Effector CD8-positive, alpha-beta T cell (primary cell): ENCODE results near the gene PLD1.
"Not testable (repeated sequence)": the region's sequence is repeated elsewhere in the genome, so short reads cannot be mapped to it uniquely, and the experiment has no call there.

Experiments
- DNase-seq: peaks from one replicate; lab custom pipeline; 2025; lab: John Stamatoyannopoulos, UW
- total RNA-seq, 4 experiments: gene quantifications; one replicate each; lab custom pipeline; 2026; lab: John Stamatoyannopoulos, UW

Gene PLD1, protein sequence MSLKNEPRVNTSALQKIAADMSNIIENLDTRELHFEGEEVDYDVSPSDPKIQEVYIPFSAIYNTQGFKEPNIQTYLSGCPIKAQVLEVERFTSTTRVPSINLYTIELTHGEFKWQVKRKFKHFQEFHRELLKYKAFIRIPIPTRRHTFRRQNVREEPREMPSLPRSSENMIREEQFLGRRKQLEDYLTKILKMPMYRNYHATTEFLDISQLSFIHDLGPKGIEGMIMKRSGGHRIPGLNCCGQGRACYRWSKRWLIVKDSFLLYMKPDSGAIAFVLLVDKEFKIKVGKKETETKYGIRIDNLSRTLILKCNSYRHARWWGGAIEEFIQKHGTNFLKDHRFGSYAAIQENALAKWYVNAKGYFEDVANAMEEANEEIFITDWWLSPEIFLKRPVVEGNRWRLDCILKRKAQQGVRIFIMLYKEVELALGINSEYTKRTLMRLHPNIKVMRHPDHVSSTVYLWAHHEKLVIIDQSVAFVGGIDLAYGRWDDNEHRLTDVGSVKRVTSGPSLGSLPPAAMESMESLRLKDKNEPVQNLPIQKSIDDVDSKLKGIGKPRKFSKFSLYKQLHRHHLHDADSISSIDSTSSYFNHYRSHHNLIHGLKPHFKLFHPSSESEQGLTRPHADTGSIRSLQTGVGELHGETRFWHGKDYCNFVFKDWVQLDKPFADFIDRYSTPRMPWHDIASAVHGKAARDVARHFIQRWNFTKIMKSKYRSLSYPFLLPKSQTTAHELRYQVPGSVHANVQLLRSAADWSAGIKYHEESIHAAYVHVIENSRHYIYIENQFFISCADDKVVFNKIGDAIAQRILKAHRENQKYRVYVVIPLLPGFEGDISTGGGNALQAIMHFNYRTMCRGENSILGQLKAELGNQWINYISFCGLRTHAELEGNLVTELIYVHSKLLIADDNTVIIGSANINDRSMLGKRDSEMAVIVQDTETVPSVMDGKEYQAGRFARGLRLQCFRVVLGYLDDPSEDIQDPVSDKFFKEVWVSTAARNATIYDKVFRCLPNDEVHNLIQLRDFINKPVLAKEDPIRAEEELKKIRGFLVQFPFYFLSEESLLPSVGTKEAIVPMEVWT
- total RNA-seq, result 1.5 to 4.3 (median 2.2) reads per million in 4 experiments

DNA sequence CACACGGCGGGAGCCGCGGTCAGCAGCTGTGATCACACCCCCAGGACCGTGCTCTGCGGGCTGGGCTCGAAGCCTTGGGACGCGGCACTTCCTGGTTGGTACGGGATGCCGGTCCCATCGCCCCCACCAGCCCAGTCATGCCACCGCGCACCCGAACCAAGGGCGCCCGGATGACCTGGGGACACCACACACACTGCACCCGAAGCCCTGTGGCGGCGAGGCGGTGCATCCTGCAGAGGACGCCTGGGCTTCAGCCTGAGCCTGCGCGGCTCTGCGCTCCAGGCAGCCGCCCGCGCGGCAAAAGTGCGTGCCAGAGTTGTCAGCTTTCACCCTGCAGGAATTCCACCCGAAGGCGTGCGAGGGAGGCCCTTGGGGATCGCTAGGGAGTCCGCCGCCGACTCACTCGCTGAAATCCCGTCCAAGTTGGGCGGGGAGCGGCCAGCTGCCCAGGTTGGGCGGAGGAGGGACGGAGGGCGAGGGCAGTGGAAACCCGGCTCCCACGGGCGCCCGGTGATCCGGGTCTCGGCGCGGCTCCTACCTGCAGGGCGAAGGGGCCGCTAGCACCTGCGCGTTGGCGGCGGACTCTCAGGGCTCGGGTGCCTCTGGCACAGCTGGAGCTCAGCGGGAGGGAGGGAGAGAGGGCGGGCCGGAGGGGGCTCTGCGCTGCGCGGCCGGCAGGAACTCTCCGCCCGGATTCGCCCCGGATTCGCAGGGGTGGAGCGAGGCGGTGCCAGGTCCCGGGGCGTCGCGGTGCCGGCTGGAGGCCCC, at the start of gene PLD1:
PLD1 (minus strand) TSS at position 623 of the 768 bp plus-strand sequence. CDS start 72,432 bp downstream, outside the sequence.
- DNase-seq, result no peak

DNA sequence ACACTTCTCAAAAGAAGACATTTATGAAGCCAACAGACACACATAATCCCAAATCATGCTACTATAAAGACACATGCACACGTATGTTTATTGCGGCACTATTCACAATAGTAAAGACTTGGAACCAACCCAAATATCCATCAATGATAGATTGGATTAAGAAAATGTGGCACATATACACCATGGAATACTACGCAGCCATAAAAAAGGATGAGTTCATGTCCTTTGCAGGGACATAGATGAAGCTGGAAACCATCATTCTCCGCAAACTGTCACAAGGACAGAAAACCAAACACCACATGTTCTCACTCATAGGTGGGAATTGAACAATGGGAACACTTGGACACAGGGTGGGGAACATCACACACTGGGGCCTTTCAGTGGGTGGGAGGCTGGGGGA, 48.5 kb upstream of the PLD1 start:
- DNase-seq, result not testable (repeated sequence)

DNA sequence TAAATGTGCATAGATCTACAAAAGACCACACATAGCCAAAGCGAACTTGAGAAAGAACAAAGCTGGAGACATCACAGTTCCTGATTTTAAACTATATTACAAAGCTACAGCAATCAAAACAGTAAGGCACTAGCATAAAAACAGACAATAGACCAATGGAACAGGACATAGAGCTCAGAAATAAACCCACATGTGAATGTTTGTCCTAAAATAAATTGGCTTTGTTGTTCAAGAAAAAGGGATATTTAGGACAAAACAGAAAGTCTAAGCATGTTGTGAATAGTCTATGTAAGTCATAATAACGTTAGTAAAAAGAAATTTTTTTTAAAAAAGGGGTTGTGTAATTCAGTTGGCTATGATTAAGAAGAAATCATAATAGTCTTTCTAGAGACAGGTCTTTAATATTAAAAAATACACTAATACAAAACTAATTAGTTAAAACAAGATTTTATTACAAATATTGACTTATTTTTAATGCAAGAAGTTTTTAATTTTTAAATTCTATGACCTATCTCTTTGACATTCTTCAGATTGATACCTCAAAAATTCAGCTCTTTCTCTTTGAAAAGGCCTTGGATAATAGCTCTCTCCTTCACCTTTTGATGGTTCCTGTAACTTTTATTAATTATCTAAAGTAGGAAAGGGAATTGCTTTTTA, 44.5 kb upstream of the PLD1 start:
- no peak for DNase-seq

DNA sequence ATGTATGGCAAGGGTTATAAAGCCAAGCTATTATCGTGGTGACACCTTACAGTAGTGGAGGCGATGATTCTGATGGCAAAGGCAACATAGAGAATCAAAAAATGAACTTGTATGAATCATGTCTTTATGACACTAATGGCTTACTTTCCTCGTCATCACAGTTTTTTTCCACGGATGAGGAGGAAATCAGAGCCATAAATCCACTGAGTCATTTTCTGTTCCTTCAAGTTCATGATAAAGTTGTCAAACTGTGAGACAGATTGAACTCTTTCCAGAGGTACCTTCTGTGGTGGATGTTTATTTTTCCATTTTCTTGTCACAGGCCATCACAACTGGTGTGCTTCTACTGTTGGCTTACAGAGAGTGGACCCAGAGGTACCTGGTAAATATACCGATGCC, 41.4 kb upstream of the PLD1 start:
- no peak for DNase-seq

DNA sequence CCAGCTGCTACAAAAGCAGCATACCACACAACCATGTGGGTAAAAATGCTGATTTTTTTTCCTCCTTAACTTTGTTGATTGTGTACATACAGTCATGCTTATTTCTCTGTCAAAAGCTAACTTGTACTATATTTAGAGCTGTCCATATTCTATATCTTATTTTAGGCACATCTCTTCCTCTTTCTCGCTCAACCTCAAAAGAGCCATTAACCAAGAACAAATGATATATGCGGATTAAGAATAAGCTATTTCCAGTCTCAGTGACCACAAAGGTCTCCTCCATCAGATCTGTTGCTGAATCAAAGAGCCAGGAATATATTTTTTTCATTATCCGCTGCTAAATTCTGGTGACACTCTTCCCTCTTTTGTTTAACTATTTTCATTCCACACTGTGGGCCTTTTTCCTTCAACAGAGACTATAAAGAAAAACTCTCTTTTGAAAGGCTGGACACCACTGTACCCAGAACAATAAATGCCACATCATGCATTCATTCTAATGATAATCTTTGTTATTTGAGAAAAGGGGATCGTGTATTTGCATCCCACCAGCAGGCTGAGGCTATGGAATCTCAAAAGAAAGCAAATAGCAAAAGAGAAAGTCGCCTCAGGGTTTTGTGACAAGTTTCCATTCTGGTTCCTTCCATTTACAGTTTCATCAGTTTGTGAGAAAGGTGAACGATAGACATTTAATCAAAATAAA, 40.8 kb upstream of the PLD1 start:
- no peak for DNase-seq

DNA sequence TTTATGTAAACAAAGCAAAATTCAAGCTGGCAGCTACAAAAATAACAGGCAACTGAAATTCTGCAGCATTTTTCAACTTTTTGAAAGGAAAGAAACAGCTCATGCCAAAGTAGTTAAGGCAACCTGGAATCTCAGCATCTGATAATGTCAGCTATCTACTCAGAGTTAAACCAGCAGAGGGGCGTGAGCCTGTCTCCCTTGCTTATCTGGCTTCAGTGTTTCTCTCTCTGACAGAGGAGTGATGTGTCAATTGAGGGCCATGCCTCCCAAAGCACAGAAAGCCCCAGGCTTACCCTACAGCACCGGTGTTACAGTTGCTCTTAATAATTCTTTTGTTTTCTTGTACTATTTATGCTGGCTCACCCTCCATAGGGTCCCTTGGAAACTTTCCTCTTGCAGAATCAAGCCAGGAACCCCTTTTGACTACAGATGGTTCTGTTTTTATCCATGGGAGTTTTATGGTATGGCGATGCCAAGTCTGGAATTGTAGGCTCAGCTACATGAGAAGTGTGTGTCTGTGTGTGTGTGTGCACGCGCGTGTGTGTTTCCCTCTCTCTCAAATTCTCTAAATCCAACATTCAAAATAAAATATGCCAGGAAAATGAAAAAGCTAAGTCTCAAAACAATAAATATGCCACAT, 40.2 kb upstream of the PLD1 start:
- no peak for DNase-seq

DNA sequence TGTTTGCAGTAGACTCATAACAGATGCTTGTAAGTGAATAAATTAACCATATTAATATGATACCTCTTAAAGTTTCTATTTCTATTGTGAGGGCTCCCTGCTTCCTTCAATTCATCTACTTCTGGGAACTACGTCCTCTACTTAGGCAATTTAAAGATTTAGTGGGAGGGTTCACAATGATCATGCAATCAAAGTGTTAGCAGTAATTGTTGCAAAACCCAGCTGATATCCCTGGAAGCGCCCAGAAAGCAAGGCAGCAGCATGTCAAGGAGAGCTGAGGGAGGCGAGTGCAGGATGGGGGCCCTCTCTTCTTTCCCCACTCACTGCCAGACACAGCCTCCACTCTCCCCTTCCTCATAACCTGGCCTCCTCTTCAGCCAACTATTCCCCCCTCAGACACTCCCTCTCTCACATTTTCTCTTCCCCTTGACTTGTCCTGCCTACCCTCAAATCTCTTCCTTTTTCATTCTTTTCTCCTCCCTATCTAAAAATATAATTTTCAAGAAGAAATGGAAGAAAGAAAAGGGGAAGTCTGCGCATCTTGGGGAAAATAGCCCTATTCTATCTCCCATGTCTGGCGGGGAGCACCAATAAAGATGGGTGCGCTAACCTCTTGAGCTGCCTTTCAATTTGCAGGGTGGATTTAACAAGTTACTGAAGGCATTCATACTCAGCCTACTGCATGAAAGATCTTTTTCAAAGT, 39.5 kb upstream of the PLD1 start:
- no peak for DNase-seq

DNA sequence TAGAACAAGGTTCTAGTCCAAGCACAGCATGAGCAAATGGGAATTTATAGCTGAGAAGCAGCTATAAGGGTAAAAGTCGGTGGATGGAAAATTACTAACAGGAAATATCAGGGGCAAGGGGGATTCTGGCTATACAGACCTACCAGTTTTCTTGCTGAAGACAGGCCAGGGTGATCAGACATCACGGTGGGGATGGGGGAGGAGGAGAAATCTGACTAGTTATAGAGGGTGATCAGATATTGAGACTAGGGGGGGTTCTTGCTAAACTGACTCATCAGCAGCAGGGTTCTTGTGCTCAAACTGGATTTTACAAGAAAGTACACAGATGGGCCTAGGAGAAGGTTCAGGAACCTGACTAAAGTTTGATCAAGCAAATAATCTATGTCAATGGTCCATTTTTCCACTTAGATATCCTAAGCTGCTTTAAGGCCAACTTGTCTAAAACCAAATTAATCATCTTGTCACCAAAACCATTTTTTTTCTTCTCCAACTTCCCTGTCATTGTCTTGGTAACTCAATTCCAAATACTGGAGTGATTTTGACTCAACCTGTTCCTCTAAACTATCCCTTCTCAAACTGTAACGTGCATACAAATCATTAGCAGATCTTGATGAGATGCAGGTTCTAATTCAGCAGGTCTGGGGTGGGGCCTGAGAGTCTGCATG, 37.4 kb upstream of the PLD1 start:
- no peak for DNase-seq

DNA sequence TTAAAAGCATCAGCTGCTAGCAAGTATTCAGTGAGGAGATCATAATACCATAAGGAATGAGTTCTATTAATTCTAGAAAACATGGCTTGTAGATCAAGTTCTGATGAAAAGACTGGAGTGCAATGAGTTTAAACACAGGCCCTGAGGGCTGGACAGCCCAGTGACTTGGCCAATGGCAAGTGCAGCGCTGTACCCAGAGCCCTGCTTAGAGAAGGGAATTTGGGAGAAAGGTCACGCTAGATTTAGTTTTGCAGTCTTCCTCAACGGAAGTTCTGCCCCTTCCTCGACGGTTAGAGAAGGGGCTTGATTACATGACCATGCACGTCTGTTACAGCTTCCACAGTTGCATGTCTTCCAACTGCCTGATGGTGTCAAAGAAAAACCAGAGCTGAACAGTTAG, 36.9 kb upstream of the PLD1 start:
- DNase-seq, result no peak

DNA sequence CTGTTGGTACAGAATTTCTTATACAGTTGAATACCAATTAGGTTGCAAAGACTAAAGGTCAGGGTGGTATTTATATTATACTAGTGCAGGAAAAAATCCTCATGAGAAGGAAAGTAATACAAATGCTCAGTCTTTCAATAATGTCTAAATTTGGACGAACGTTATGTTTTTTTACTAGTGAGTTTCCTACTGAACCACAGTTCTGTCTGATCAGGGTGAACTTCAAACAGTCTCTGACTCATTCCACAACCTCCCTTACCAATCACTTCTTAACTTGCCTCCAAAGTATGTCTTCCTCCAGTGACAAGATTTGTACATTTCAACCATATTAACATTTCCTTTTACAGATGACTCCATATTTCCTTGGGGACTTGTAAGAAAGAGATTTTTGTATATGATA, 36.3 kb upstream of the PLD1 start:
- no peak for DNase-seq

DNA sequence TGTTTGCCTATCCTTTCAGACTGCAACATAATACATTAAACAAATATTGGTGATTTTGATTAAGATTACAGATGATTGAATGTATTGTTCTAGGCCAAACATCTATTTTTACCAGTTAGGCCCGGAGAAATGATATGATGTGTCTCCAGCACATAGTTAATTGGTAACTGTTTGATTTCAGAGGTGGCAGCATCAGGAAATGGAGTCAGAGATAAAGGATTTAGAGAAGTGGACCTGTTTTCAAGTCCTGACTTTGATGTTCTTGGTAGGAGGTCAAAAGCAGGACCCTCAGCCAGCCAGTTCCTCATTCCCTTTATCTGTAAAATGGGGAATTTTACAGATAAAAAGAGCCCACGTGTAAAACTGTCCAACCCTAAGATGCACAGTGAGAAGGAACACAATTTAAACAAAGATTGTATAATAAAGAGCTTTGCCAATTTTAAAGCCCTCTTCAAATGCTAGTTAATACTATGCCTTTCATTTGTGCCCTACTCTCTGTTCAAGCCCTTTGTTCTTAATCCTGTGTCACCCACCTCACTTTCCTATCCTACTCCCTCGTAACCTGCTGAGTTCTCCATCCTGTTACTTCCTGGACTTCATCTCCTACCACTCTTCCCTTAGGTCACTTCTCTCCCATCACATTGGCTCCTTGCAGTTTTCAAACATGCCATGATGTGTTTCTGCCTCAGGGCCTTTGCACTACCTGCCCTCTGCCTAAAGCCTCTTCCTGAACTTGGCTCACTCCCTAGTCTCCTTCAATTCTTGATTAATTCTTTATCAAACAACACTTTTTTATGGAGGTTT, 35.4 kb upstream of the PLD1 start:
- DNase-seq, result no peak

DNA sequence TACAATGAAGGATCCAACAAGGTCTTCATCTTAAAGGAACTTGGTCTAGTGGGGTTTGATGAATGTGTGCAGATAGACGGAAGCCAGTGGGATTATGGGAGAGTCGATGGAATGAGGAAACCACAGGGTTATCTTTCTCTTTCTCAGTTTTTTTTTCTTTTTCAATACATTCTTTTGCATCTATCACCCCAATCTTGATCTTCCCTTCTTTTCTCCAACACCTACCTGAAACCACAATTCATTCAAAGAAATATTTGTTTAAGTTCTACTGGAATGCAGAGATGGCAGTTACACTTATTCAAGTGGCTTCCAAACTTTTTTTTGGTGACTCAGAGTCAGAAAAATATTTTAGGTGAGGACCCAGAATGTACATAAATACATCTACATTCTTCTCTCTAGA, 34.6 kb upstream of the PLD1 start:
- no peak for DNase-seq

DNA sequence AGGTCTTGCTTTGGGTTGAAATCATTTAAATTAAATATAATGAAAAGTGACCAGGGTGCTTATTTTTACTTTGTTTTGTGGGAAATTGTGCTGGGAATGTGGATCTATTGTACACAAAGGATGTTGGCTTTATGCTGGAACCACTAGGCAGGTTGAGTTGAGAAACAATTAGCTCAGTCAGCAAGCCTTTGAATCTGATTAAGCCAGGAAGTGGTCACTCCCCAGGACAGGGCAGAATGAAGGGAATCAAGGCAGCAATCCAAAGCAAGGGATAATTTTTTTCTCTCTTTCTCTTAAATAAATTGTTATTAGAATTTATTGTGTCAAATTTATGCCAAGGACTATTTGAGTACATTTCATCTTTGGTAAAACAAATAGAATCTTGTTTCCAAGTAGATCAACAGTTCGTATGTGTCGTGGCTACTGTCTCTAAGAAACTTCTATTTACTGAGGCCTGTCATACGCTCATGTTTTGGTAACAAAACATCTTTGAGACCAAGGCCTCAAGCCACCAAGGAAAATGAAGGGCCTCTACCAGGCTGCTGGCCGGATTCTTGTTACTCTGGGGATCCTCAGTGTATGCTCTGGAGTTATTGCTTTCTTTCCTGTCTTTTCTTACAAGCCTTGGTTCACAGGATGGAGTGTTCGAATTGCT, 32.7 kb upstream of the PLD1 start, which contains the start of gene TMEM212:
TMEM212 (plus strand) TSS at position 486 of the 655 bp plus-strand sequence; CDS start at position 521, 35 bp downstream.
- DNase-seq, result no peak

DNA sequence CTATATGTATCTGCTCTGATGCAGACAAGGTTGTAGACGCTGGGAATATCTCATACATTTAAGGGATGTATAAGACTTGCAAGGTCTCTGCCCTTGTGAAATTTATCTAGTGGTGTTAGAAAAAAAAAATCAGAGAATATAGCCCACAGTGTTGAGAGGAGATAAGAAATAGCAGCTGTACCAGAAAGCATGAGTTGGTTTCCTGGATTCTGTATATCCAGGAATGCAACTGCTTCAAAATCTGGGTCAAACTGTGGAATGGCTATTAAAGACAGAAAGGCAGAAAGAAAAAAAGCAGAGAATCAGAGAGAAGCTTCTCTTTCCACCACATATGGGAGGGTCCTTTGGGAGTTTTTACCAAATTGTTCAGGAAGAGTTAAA, 31.3 kb upstream of the PLD1 start:
- DNase-seq, result no peak

DNA sequence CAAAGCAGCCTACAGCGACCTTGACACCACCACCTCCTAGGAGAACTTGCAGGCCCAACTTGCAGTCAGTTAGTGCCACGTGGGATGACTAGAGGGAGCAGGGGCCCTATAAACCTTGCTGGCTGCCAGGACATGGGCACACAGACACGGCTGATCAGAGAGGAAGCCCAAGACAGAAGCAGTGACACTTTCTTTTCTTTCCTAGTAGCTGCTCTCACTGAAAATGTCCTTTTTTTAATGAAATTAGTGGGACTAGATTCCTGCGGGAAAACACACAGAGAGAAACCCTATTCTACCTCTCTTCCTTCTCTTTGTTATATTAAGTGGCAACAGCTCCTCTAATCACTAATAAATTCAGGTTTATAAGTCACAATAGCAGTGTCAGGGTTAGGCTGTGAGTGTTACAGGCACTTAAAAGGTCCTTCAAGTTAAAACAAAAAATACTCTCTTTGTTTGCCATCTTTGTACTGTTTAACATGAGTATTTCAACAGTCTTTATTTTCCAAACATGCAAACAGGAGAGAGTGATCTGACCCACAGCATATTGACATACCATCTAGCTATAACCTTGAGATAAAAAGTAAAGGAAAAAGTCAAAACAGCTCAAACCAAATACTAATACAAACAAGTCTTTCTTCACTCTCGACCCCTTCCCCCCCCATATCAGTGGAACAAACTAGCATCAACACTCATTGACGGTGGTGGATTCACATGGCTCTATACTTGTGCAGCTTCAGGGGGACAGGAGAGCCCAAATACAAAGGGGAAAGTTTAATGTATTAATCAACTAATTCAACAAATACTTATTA, 30.7 kb upstream of the PLD1 start:
- DNase-seq, result no peak

DNA sequence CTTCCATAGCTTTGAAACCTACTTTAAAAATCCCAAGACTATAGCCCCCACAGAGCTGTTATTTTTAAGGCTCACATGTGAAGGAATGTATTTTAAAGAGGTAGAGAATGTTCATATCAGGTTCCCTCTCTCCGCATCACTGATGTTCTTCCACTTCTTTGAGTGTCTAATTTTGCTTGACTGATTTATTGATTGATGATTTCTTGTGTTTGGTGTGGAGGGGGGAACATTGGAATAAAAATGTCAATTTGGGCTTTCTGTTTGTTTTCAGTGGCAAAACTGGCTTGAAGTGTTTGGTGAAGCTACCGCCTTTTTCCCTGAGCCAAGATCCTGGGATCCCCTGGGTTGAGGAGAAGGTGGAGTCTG, 30.1 kb upstream of the PLD1 start:
- DNase-seq, result no peak

DNA sequence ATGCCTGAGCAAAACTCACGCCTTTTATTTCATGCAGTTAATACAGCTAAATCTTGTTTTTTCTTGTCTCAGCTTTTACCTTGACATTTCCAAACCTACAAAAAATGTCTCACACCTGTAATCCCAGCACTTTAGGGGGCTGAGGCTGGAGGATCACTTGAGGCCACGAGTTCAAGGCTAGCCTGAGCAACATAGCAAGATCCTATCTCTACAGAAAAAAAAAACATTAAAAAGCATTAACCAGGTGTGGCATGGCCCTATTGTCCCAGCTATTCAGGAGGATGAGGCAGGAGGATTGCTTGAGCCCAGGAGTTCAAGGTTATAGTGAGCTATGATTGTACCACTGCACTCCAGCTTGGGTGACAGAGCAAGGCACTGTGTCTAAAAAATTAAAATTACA, 29.0 kb upstream of the PLD1 start:
- no peak for DNase-seq
